PFSK-1 (cell line): ENCODE data around the gene PRKCE.

Experiments
- FOXP2 ChIP-seq: optimal IDR thresholded peaks from 2 replicates; pipeline ENCODE3; 2011; ENCODE audit warnings: borderline replicate concordance, control low read depth, inconsistent platforms; ENCODE audit not compliant: insufficient read depth; ENCODE audit errors: extremely low read length, extremely low read depth
- POLR2AphosphoS5 ChIP-seq: IDR thresholded peaks from 2 replicates; pipeline ENCODE4 v1.6.1; 2012; ENCODE audit warnings: low read depth, mild to moderate bottlenecking, control low read depth, low read length, moderate library complexity
- SIN3A ChIP-seq: IDR thresholded peaks from 2 replicates; pipeline ENCODE4 v1.6.1; 2012; ENCODE audit warnings: mild to moderate bottlenecking, low read length, moderate library complexity, borderline replicate concordance; ENCODE audit not compliant: insufficient read depth
- TAF1 ChIP-seq: IDR thresholded peaks from 2 replicates; pipeline ENCODE4 v1.6.1; 2012; ENCODE audit warnings: low read length, control low read depth, borderline replicate concordance; ENCODE audit not compliant: insufficient read depth
- TF ChIP-seq, protein P1 (sequence below), 2 experiments: IDR thresholded peaks; 2 replicates each; pipeline versions ENCODE4 v1.6.1 to v1.8.0; 2011 to 2012; ENCODE audit warnings: low read depth in 2 of 2, low read length in 2 of 2, control low read depth in 1 of 2, inconsistent platforms in 1 of 2, mild to moderate bottlenecking in 1 of 2, moderate library complexity in 1 of 2; ENCODE audit not compliant: insufficient read depth in 1 of 2

The PRKCE gene

DNA sequence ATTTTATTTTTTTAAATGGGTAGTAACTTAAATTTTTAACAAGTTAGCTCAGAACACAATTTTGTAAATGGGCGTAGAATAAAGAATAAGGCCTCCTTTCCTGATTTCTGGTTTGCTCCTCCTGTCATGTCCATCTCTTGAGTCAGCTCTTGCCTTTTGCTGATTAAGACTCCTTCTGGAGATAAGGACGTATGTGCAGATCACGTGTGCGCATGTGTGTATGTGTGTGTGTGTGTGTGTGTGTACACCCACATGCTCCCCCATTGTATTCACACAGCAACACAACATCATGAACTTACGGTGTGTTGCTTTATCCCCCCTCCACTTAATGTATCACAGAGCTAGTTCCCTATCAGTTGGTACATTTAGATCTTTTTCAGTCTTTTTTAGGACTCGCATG lies 182.9 kb downstream of the PRKCE start:
- TF ChIP-seq, protein P1, sequence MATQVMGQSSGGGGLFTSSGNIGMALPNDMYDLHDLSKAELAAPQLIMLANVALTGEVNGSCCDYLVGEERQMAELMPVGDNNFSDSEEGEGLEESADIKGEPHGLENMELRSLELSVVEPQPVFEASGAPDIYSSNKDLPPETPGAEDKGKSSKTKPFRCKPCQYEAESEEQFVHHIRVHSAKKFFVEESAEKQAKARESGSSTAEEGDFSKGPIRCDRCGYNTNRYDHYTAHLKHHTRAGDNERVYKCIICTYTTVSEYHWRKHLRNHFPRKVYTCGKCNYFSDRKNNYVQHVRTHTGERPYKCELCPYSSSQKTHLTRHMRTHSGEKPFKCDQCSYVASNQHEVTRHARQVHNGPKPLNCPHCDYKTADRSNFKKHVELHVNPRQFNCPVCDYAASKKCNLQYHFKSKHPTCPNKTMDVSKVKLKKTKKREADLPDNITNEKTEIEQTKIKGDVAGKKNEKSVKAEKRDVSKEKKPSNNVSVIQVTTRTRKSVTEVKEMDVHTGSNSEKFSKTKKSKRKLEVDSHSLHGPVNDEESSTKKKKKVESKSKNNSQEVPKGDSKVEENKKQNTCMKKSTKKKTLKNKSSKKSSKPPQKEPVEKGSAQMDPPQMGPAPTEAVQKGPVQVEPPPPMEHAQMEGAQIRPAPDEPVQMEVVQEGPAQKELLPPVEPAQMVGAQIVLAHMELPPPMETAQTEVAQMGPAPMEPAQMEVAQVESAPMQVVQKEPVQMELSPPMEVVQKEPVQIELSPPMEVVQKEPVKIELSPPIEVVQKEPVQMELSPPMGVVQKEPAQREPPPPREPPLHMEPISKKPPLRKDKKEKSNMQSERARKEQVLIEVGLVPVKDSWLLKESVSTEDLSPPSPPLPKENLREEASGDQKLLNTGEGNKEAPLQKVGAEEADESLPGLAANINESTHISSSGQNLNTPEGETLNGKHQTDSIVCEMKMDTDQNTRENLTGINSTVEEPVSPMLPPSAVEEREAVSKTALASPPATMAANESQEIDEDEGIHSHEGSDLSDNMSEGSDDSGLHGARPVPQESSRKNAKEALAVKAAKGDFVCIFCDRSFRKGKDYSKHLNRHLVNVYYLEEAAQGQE (IDR thresholded peaks at IDR 0.05; ENCODE audit: insufficient read depth in 1 of 2, low read depth in 2 of 2, low read length in 2 of 2) = no peak
- no peak for TF ChIP-seq TAF1
- no peak for TF ChIP-seq FOXP2
- TF ChIP-seq POLR2AphosphoS5 = no peak

GRCh38 chr2:45834858-45835257 lies 183.4 kb downstream of the PRKCE start:
- TF ChIP-seq, protein P1 (IDR thresholded peaks at IDR 0.05; ENCODE audit: insufficient read depth in 1 of 2, low read depth in 2 of 2, low read length in 2 of 2) = no peak
- TF ChIP-seq TAF1 = no peak
- TF ChIP-seq FOXP2 = no peak
- no peak for TF ChIP-seq POLR2AphosphoS5
- no peak for TF ChIP-seq SIN3A

- TF ChIP-seq, protein P1 (IDR thresholded peaks at IDR 0.05; ENCODE audit: insufficient read depth in 1 of 2, low read depth in 2 of 2, low read length in 2 of 2) = no peak
- TF ChIP-seq TAF1 (no peak), POLR2AphosphoS5 (no peak), FOXP2 (no peak), SIN3A (no peak)
These were observed 184.8 kb downstream of the PRKCE start for GRCh38 chr2:45836316-45836715.

- TF ChIP-seq TAF1 (no peak), SIN3A (no peak), FOXP2 (no peak), POLR2AphosphoS5 (no peak)
- TF ChIP-seq, protein P1 (IDR thresholded peaks at IDR 0.05; ENCODE audit: insufficient read depth in 1 of 2, low read depth in 2 of 2, low read length in 2 of 2) = no peak
These were observed 185.3 kb downstream of the PRKCE start for GRCh38 chr2:45836740-45837139.

DNA sequence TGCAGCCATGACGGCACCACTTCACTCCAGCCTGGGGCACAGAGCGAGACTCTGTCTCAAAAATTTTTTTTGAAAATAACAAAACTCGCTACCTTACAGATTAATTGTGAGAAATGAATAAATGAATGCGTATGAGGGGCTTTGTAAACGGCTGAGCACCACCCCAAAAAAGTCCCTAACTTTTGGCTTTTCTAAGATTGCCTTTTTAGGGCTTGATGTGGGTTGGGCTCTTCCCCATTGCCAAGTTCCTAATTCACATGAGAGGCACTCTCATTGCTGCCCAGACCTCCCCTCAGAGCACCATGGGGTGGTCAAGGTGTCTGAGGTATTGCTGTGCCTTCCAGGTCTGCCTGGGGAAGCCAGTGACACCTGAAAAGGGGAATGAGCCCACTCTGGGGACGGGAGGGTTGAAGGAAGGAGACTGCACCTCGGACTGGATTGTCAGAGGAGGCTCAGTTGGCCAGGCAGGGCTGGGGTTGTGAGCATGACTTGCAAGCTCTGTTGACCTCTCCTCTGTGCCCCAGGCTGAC lies 186.4 kb downstream of the PRKCE start:
- TF ChIP-seq, protein P1 (IDR thresholded peaks at IDR 0.05; ENCODE audit: insufficient read depth in 1 of 2, low read depth in 2 of 2, low read length in 2 of 2) = no peak
- TF ChIP-seq TAF1 (no peak), SIN3A (no peak), FOXP2 (no peak), POLR2AphosphoS5 (no peak)
